ENCODE results near the gene DAPK2. TPM values are rescaled to one million over a fixed set of nuclear protein-coding genes. Genes with fewer than 3 reads are reported as not detected.

The DAPK2 gene
- total and polyA plus RNA-seq, 2 of the 13 experiments (the other 11 are each of a cell fraction or from before 2014, with no cell fraction given): 0.33 to 0.63 TPM

GRCh38 chr15:63876085-63876662, 170.1 kb downstream of the DAPK2 start (continued):
- TF ChIP-seq ZHX1 (CRISPR knock-in tag; IDR thresholded peaks at IDR 0.05; ENCODE audit: low read depth) (no peak), ZNF598 (CRISPR knock-in tag; IDR thresholded peaks at IDR 0.05; ENCODE audit: borderline replicate concordance) (no peak), ZNF576 (CRISPR knock-in tag; IDR thresholded peaks at IDR 0.05) (no peak), TBL1XR1 (IDR thresholded peaks at IDR 0.05; ENCODE audit: borderline replicate concordance, low read length, partially characterized antibody) (no peak), ZNF652 (CRISPR knock-in tag; IDR thresholded peaks at IDR 0.05; ENCODE audit: borderline replicate concordance, low read depth) (no peak), FOXO4 (CRISPR knock-in tag; conservative IDR thresholded peaks at IDR 0.05) (no peak), ZEB1 (IDR thresholded peaks at IDR 0.05; ENCODE audit: insufficient replicate concordance, low read depth) (no peak), RORA (CRISPR knock-in tag; IDR thresholded peaks at IDR 0.05) (no peak), ATF2 (CRISPR knock-in tag; IDR thresholded peaks at IDR 0.05) (no peak), ZNF512B (CRISPR knock-in tag; IDR thresholded peaks at IDR 0.05; ENCODE audit: borderline replicate concordance) (no peak), ZNF138 (CRISPR knock-in tag; IDR thresholded peaks at IDR 0.05; ENCODE audit: low read depth) (no peak), ATF3 (CRISPR knock-in tag; IDR thresholded peaks at IDR 0.05) (no peak), SPEN (CRISPR knock-in tag; IDR thresholded peaks at IDR 0.05; ENCODE audit: low read depth) (no peak)

Data from HepG2 (cell line).